Naive thymus-derived CD8-positive, alpha-beta T cell (primary cell): ENCODE measurements around the gene ARFGAP3. TPM values are rescaled to one million over a fixed set of nuclear protein-coding genes. Genes with fewer than 3 reads are reported as not detected.

Experiments
- ATAC-seq, 2 donors: fragments of 150-1000 bp; cut with Tn5 transposase in 1 of 2; sonication (Bioruptor Pico), chemical (Tn5 transposase) in 1 of 2; 1 replicate in 1 of 2; 2 replicates in 1 of 2; pipeline ENCODE4 v1.10.0; 2021; ENCODE audit warnings: mild to moderate bottlenecking in 2 of 2, moderate library complexity in 2 of 2
- POLR2A ChIA-PET: fragments of 350-600 bp; sonication (Branson Sonifier 250); formaldehyde crosslinking; loops from one replicate; lab custom pipeline; 2021; ENCODE audit warnings: antibody characterized with exemption; lab: Charles Lee
- DNase-seq, 10 donors: peaks; one replicate each; pipeline versions ENCODE4 v3.0.0 to v3.0.0-alpha.2; 2020 to 2022
- H3K27ac Mint-ChIP-seq, 10 donors: one replicate each; pipeline ENCODE4 v1.8.0; 2020 to 2022; ENCODE audit warnings: mild to moderate bottlenecking in 10 of 10, mixed read lengths in 10 of 10, moderate library complexity in 4 of 10, inconsistent platforms in 1 of 10
- H3K27me3 Mint-ChIP-seq, 5 donors: one replicate each; pipeline ENCODE4 v1.8.0; 2021 to 2022; ENCODE audit warnings: mixed read lengths in 5 of 5
- H3K36me3 Mint-ChIP-seq, 3 donors: one replicate each; pipeline ENCODE4 v1.8.0; 2020 to 2022; ENCODE audit warnings: mixed read lengths in 3 of 3, mild to moderate bottlenecking in 2 of 3, inconsistent platforms in 1 of 3
- H3K4me1 Mint-ChIP-seq, 4 donors: one replicate each; pipeline ENCODE4 v1.8.0; 2021 to 2022; ENCODE audit warnings: mixed read lengths in 4 of 4
- H3K4me3 Mint-ChIP-seq, 10 donors: one replicate each; pipeline ENCODE4 v1.8.0; 2020 to 2022; ENCODE audit warnings: mild to moderate bottlenecking in 10 of 10, mixed read lengths in 10 of 10, moderate library complexity in 6 of 10, inconsistent platforms in 1 of 10
- H3K9me3 Mint-ChIP-seq, 9 donors: one replicate each; pipeline ENCODE4 v1.8.0; 2020 to 2022; ENCODE audit warnings: mixed read lengths in 9 of 9, mild to moderate bottlenecking in 3 of 9, inconsistent platforms in 1 of 9, moderate library complexity in 1 of 9
- polyA plus RNA-seq, 3 donors: library from polyadenylated mRNA; unstranded; fragments of 300-500 nt; fragmentation: Illumina TruSeq; gene quantifications; one replicate each; pipeline ENCODE4 v1.2.3, GENCODE V29; 2021
- total RNA-seq, 8 experiments: library from RNA in 2 of 8; stranded (reverse) in 2 of 8; gene quantifications; one replicate each; pipeline ENCODE4 v1.2.3 and lab custom pipeline; 2021 to 2026

Gene ARFGAP3, protein sequence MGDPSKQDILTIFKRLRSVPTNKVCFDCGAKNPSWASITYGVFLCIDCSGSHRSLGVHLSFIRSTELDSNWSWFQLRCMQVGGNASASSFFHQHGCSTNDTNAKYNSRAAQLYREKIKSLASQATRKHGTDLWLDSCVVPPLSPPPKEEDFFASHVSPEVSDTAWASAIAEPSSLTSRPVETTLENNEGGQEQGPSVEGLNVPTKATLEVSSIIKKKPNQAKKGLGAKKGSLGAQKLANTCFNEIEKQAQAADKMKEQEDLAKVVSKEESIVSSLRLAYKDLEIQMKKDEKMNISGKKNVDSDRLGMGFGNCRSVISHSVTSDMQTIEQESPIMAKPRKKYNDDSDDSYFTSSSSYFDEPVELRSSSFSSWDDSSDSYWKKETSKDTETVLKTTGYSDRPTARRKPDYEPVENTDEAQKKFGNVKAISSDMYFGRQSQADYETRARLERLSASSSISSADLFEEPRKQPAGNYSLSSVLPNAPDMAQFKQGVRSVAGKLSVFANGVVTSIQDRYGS
- total RNA-seq (10 to 100 TPM; 32.9 to 34.1 TPM), polyA plus RNA-seq (10 to 100 TPM; 22.3 to 44.7 (median 25.1) TPM), total RNA-seq (lab: John Stamatoyannopoulos, UW) (33.5 to 67.9 (median 49.3) reads per million in 6 experiments)

DNA sequence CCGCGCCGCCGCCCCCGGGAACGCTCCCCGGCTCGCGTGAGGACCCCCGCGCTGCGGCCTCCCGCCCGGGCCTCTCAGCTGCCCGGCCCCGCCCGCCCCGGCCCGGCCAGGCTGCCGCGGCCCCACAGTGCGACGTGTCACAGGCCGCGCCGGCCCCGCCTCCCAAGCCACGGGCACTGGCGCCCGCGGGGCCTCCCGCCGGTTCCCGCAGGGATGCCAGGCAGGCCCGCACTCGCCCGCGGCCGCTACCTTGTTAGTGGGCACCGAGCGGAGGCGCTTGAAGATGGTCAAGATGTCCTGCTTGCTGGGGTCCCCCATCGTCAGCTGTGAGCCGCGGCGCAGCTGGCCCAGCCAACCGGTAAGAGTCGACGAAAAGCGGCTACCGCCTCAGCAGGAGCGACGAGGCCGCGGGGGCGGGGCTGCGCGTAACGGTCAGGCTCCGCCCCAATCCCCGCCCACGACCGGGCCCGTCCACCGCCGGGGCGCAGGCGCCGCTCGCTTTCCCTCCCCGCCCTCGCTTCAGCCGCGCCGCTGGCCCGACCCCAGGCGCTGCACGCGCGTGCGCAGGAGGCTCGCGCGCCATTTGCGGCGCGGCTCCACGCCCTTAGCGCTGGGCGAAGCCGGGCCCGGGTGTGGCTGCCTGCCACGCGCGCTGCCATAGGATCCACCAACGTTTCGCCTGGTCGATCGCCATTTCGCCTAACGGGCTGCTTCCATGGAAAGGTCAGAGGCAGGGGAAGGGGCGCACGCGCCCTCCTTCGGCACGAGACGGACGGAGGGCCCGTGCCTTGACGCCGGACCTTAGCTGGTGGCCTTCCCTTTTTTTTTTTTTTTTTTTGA lies at the start of gene ARFGAP3:
Gene ARFGAP3, minus strand, starts transcription at position 409 of the 840 bp plus-strand sequence. Its CDS starts 91 bp downstream, at position 318.
- POLR2A ChIA-PET, result interaction anchor here (0.6 to 1.9 kb wide), 7 partner anchors 14 to 331 kb away, joined by 3 to 10 read pairs (median 4); partner anchors contain the start of genes PACSIN2, POLDIP3 and TTLL12
- peak; percentile 88 to 89 for ATAC-seq
- peak; percentile 88 to 99 (median 96) for DNase-seq
- Mint-ChIP-seq H3K4me3 (peak within 1 kb of the TSS; percentile 82 to 90 (median 86)), H3K9me3 (no peaks in the 10 kb centered on the region), H3K27ac (peak within 1 kb of the TSS; percentile 82 to 94 (median 90)), H3K4me1 (peaks cover 4 to 33% (median 14%) of the 10 kb centered on the region in 4 donors), H3K27me3 (no peaks in the 10 kb centered on the region), H3K36me3 (no peaks in the 10 kb centered on the region)

GRCh38 chr22:42905702-42906183 lies 48.7 kb upstream of the ARFGAP3 start:
- DNase-seq (no peak), ATAC-seq (no peak)
- H3K27ac Mint-ChIP-seq, result no peak overlapping the region
- no peaks in the 10 kb centered on the region for H3K9me3 Mint-ChIP-seq
- no peak overlapping the region for H3K4me3 Mint-ChIP-seq
- peaks cover 0 to 9% (median 7%) of the 10 kb centered on the region in 4 donors for H3K4me1 Mint-ChIP-seq
- H3K36me3 Mint-ChIP-seq, result peaks cover 0 to 46% (median 4%) of the 10 kb centered on the region in 3 donors
- no peaks in the 10 kb centered on the region for H3K27me3 Mint-ChIP-seq
- POLR2A ChIA-PET, result no interaction called here

DNA sequence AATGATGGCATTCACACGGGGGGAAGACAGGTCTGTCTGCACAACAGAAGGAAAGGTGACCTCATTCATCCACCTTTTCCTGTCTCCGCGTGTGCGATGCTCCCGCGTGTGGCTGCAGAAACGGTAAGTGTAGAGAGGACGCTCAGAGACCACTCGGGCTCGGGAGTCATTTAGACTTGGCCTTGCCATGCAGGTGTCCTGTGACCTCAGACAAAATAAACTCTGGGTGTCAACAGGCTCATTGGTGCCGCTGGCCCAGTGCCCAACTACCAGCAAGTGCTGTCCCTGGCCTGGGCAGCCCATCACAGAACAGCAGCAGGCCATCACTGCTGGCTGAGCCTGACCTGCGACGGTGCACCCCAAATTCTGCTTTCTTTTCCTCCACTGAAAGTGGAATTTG lies 48.1 kb upstream of the ARFGAP3 start:
- no peaks in the 10 kb centered on the region for H3K27me3 Mint-ChIP-seq
- H3K4me1 Mint-ChIP-seq, result peaks cover 0 to 9% (median 7%) of the 10 kb centered on the region in 4 donors
- peaks cover 0 to 45% (median 4%) of the 10 kb centered on the region in 3 donors for H3K36me3 Mint-ChIP-seq
- no peak overlapping the region for H3K4me3 Mint-ChIP-seq
- DNase-seq (no peak), ATAC-seq (no peak)
- POLR2A ChIA-PET, result no interaction called here
- H3K27ac Mint-ChIP-seq, result peak overlapping the region in 2 of 10 donors; percentile 35 to 60
- no peaks in the 10 kb centered on the region for H3K9me3 Mint-ChIP-seq

- no peaks in the 10 kb centered on the region for H3K9me3 Mint-ChIP-seq
- DNase-seq (no peak), ATAC-seq (no peak)
- no peak overlapping the region for H3K4me3 Mint-ChIP-seq
- peaks cover 0 to 17% (median 11%) of the 10 kb centered on the region in 4 donors for H3K4me1 Mint-ChIP-seq
- H3K27me3 Mint-ChIP-seq, result no peaks in the 10 kb centered on the region
- peaks cover 0 to 35% (median 4%) of the 10 kb centered on the region in 3 donors for H3K36me3 Mint-ChIP-seq
- POLR2A ChIA-PET, result no interaction called here
- peak overlapping the region in 1 of 10 donors; percentile 61 for H3K27ac Mint-ChIP-seq
These were observed 47.0 kb upstream of the ARFGAP3 start for GRCh38 chr22:42904050-42904449.

- ATAC-seq (no peak), DNase-seq (no peak)
- Mint-ChIP-seq H3K27ac (peak overlapping the region in 1 of 10 donors; percentile 19), H3K4me3 (no peak overlapping the region), H3K4me1 (peaks cover 0 to 24% (median 12%) of the 10 kb centered on the region in 4 donors), H3K27me3 (no peaks in the 10 kb centered on the region), H3K36me3 (peaks cover 0 to 28% (median 4%) of the 10 kb centered on the region in 3 donors), H3K9me3 (no peaks in the 10 kb centered on the region)
- POLR2A ChIA-PET, result interaction anchor here (0.7 kb wide), 1 partner anchor 99 kb away, joined by 3 read pairs; no protein-coding TSS in a partner anchor
These were observed 45.9 kb upstream of the ARFGAP3 start for GRCh38 chr22:42902875-42903510.

GRCh38 chr22:42901790-42902508 lies 44.9 kb upstream of the ARFGAP3 start:
- Mint-ChIP-seq H3K27me3 (no peaks in the 10 kb centered on the region), H3K27ac (no peak overlapping the region), H3K36me3 (peaks cover 0 to 22% (median 0%) of the 10 kb centered on the region in 3 donors), H3K4me1 (peaks cover 5 to 31% (median 17%) of the 10 kb centered on the region in 4 donors), H3K4me3 (no peak overlapping the region), H3K9me3 (no peaks in the 10 kb centered on the region)
- no peak for ATAC-seq
- DNase-seq, result no peak
- POLR2A ChIA-PET, result interaction anchor here (0.7 to 1.0 kb wide), 2 partner anchors 19 to 98 kb away, joined by 3 to 5 read pairs; no protein-coding TSS in a partner anchor

DNA sequence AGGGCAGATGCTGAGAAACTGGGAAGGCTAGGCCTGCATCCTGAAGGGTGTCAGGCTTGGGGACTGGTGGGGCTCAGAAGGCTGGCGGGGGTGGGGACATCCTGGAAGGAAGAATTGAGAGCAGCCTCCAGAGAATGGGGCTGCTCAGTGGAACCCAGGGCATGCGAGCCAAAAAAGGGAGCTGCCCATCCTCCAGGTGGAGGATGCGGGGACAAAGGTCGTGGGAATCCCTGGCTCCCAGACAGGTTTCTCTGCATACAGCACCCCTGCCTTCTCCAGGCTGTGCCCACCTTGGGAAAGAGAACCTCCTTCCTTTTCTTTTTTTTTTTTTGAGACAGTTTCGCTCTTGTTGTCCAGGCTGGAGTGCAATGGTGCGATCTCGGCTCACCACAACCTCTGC lies 40.9 kb upstream of the ARFGAP3 start:
- no peak overlapping the region for H3K4me3 Mint-ChIP-seq
- ATAC-seq (no peak), DNase-seq (no peak)
- peaks cover 0 to 6% (median 0%) of the 10 kb centered on the region in 3 donors for H3K36me3 Mint-ChIP-seq
- H3K9me3 Mint-ChIP-seq, result no peaks in the 10 kb centered on the region
- peak overlapping the region in 1 of 10 donors; percentile 62 for H3K27ac Mint-ChIP-seq
- no peaks in the 10 kb centered on the region for H3K27me3 Mint-ChIP-seq
- POLR2A ChIA-PET, result no interaction called here
- peaks cover 19 to 55% (median 47%) of the 10 kb centered on the region in 4 donors for H3K4me1 Mint-ChIP-seq

DNA sequence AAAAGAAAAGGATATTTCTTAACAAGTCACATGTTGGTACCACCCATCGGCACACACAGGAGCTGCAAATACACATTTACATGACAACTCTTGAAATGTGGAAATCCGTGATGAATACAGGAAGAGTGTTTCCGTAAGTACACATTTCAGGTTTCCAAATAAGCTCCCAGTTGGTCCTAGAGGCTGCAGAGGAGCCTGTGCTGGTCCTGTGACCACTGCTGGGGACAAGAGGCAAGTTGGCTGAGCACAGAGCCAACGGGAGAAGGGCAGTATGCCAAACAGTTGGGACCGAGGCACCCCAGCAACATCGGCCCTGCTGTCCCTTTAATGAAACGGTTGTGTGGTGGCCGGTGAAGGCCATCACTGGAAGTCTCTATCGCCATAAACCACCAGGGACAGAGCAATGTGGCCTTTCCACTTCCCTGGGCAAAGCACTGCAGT lies 38.5 kb upstream of the ARFGAP3 start:
- Mint-ChIP-seq H3K4me1 (peaks cover 19 to 62% (median 52%) of the 10 kb centered on the region in 4 donors), H3K4me3 (peak overlapping the region in 6 of 10 donors; percentile 12 to 41 (median 18)), H3K27ac (peak overlapping the region; percentile 44 to 88 (median 77)), H3K9me3 (no peaks in the 10 kb centered on the region), H3K36me3 (peaks cover 0 to 12% (median 3%) of the 10 kb centered on the region in 3 donors), H3K27me3 (no peaks in the 10 kb centered on the region)
- ATAC-seq (no peak), DNase-seq (no peak)
- POLR2A ChIA-PET, result no interaction called here

DNA sequence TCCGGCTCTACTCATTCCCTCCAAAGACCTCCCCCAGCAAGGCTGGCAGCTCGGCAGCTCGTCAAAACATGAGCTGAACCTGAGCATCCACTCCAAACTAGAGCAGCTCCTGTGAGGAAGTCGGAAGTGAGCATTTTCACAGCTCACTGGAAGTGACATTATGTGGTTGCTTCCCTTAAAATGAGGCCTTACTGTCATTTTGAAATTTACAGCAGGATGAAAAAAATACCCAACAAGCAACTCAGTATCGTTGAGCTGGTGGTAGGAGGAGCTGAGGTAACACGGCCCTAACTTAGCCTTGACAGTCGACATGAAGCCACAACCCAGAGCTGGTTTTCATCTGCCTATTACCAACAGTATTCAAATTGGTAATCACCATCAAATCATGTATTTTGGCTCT lies 38.0 kb upstream of the ARFGAP3 start:
- Mint-ChIP-seq H3K27ac (peak overlapping the region; percentile 44 to 88 (median 77)), H3K4me3 (peak overlapping the region in 6 of 10 donors; percentile 12 to 41 (median 18)), H3K4me1 (peaks cover 19 to 62% (median 50%) of the 10 kb centered on the region in 4 donors)

DNA sequence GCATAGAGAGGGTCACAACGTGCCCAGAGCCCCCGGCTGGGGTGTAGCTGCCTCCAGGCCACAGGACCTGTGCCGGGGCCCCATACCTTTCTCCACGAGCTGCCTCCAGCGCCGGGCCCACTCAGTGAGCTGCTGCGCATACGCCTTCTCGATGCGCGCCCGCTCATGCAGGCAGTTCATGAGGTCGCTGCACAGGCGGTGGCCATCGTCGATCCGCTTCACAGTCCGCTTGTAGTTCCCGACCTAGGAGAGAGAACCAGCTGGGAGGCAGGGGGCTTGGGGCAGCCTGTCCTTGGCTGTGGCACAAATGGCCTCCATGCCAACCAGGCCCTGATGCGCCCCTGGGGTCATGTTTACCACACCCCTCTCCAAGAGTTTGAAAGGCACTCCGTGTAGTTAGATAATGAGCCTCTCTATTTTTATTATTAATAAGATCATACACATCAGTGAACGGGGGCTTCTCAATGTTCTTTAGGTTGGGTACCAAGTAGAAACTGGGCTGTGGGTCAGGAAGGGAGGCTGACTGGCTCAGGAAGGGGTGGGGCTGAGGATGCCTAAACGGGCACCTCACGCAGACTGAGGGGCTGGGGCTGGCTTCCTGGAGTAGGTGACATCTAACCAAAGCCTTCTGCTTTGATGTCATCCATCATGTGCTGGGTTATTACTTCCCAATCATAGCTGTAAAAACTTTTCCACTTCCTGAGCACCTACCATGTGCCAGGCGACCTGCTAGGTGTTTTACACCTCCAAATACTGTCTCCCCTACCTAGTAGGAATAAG lies 36.5 kb upstream of the ARFGAP3 start:
- Mint-ChIP-seq H3K4me3 (no peak overlapping the region), H3K27ac (peak overlapping the region in 7 of 10 donors; percentile 4 to 80 (median 60)), H3K36me3 (peaks cover 3 to 25% (median 4%) of the 10 kb centered on the region in 3 donors), H3K27me3 (no peaks in the 10 kb centered on the region), H3K9me3 (no peaks in the 10 kb centered on the region), H3K4me1 (peaks cover 18 to 74% (median 45%) of the 10 kb centered on the region in 4 donors)
- DNase-seq (peak in 2 of 10 donors; percentile 4 to 5), ATAC-seq (peak in 1 of 2 donors; percentile 25)
- POLR2A ChIA-PET, result interaction anchor here (0.6 kb wide), 1 partner anchor 27 kb away, joined by 7 read pairs; no protein-coding TSS in a partner anchor

More for the DNA sequence above, 38.0 kb upstream of the ARFGAP3 start:
- H3K27me3 Mint-ChIP-seq, result no peaks in the 10 kb centered on the region
- H3K36me3 Mint-ChIP-seq, result peaks cover 0 to 12% (median 3%) of the 10 kb centered on the region in 3 donors
- no peaks in the 10 kb centered on the region for H3K9me3 Mint-ChIP-seq
- DNase-seq, result peak in 3 of 10 donors; percentile 15 to 24 (median 20)
- POLR2A ChIA-PET, result no interaction called here
- ATAC-seq, result peak; percentile 58 to 74
